ENCODE data around the gene ACOT11.

GRCh38 chr1:54604572-54605370, 56.7 kb downstream of the ACOT11 start:
- TF ChIP-seq, protein P1, sequence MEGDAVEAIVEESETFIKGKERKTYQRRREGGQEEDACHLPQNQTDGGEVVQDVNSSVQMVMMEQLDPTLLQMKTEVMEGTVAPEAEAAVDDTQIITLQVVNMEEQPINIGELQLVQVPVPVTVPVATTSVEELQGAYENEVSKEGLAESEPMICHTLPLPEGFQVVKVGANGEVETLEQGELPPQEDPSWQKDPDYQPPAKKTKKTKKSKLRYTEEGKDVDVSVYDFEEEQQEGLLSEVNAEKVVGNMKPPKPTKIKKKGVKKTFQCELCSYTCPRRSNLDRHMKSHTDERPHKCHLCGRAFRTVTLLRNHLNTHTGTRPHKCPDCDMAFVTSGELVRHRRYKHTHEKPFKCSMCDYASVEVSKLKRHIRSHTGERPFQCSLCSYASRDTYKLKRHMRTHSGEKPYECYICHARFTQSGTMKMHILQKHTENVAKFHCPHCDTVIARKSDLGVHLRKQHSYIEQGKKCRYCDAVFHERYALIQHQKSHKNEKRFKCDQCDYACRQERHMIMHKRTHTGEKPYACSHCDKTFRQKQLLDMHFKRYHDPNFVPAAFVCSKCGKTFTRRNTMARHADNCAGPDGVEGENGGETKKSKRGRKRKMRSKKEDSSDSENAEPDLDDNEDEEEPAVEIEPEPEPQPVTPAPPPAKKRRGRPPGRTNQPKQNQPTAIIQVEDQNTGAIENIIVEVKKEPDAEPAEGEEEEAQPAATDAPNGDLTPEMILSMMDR (IDR thresholded peaks at IDR 0.05; ENCODE audit: low read length) = no peak
- TF ChIP-seq EZH2phosphoT487 (IDR thresholded peaks at IDR 0.05; ENCODE audit: low read length) = no peak

Data from MM.1S (cell line).